Lung (tissue), 12 donors: ENCODE measurements around the gene POU6F1. TPM values are rescaled to one million over a fixed set of nuclear protein-coding genes. Genes with fewer than 3 reads are reported as not detected.
A peak's percentile ranks its signal among the peaks of the same experiment; 100 is the strongest.

Source experiments
- ATAC-seq: fragments of 200-7000 bp; cut with Tn5 transposase; one replicate; pipeline ENCODE4 v1.9.1; 2020; ENCODE audit warnings: moderate number of reproducible peaks; ENCODE audit not compliant: insufficient read depth, low FRiP score
- DNase-seq, 3 donors: peaks; one replicate each; pipeline ENCODE4 v3.0.0-alpha.2; 2013 to 2017
- H3K27ac ChIP-seq, 2 donors: one replicate each; pipeline ENCODE4 v1.5.1; 2013; ENCODE audit warnings: mild to moderate bottlenecking in 2 of 2, moderate library complexity in 2 of 2, control low read depth in 1 of 2, inconsistent platforms in 1 of 2, low read depth in 1 of 2, low read length in 1 of 2
- H3K27me3 ChIP-seq, 3 donors: one replicate each; pipeline ENCODE4 v1.5.1; 2013; ENCODE audit warnings: low read length in 2 of 3; ENCODE audit not compliant: control insufficient read depth in 3 of 3, insufficient read depth in 3 of 3
- H3K36me3 ChIP-seq, 4 donors: one replicate each; pipeline ENCODE4 v1.5.1; 2013; ENCODE audit warnings: low read length in 4 of 4, mild to moderate bottlenecking in 1 of 4, moderate library complexity in 1 of 4; ENCODE audit not compliant: control insufficient read depth in 4 of 4, insufficient read depth in 4 of 4
- H3K4me1 ChIP-seq, 5 donors: one replicate each; pipeline ENCODE4 v1.5.1; 2013; ENCODE audit warnings: low read length in 5 of 5, mild to moderate bottlenecking in 2 of 5, moderate library complexity in 1 of 5; ENCODE audit not compliant: control insufficient read depth in 5 of 5, insufficient read depth in 5 of 5
- H3K4me3 ChIP-seq: one replicate; pipeline ENCODE4 v1.5.1; 2013; ENCODE audit warnings: mild to moderate bottlenecking, control low read depth, moderate library complexity
- H3K9ac ChIP-seq, 2 donors: one replicate each; pipeline ENCODE4 v1.5.1; 2013; ENCODE audit warnings: low read length in 2 of 2, control low read depth in 1 of 2; ENCODE audit not compliant: insufficient read depth in 1 of 2
- H3K9me3 ChIP-seq, 4 donors: one replicate each; pipeline ENCODE4 v1.5.1; 2013; ENCODE audit warnings: low read length in 3 of 4, mild to moderate bottlenecking in 1 of 4, moderate library complexity in 1 of 4; ENCODE audit not compliant: control insufficient read depth in 4 of 4, insufficient read depth in 3 of 4
- CTCF ChIP-seq: IDR thresholded peaks from 2 replicates; pipeline ENCODE4 v1.5.1; 2012; ENCODE audit warnings: mild to moderate bottlenecking; ENCODE audit errors: control extremely low read depth, extremely low read depth
- WGBS, 2 donors: extraction: QIAGEN DNeasy Blood & Tissue Kit; methylation state at CpG; one replicate each; pipeline ENCODE4 v1.1.7; 2013; 5-methylcytosine and 5-hydroxymethylcytosine counted together
- polyA plus RNA-seq, 2 donors: library from polyadenylated mRNA; stranded (reverse); fragments of 200-250 nt; gene quantifications; one replicate each; pipeline ENCODE4 v1.2.1, GENCODE V29; 2013
- total RNA-seq, 2 donors: library from RNA; depleted of rRNA in 1 of 2; stranded (reverse); fragments of >200 nt in 1 of 2; gene quantifications; one replicate each; pipeline ENCODE4 v1.2.1, GENCODE V29; 2014 to 2021
- donor health status: control.
- donor health status: control.
- donor health status: Bipolar disorder and iron deficiency.
- donor health status: healthy.
- donor health status: DM: yes; HTN: yes; CAD: no.

The POU6F1 gene
- total and polyA plus RNA-seq, 4 donors = 3.0 to 16.1 (median 9.2) TPM

DNA sequence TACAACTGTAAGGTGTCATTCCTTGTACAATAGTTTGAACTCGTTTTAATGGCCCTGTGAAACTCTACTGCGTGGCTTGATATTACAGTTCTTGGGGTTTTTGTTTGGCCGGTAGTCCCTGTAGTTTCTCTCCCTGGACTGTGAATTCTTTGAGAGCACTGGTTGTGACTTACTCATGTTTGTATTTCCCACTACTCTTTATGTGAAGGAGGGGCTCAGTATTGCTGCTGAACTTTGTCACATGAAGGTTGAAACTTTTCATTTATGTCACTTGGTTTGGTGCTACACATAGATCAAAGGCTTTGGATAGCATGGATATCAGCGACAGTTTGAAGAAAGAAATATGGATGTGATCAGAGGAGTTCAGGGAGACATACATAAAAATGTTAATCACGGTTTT, 1.5 kb upstream of the POU6F1 start:
- peak overlapping the region in 1 of 2 donors; percentile 11 for H3K27ac ChIP-seq
- no peak for TF ChIP-seq CTCF
- H3K9me3 ChIP-seq = no peaks in the 10 kb centered on the region
- H3K4me3 ChIP-seq = no peak overlapping the region
- H3K9ac ChIP-seq = no peak overlapping the region
- ATAC-seq (no peak), DNase-seq (peak in 2 of 3 donors; percentile 6 to 8)
- H3K27me3 ChIP-seq = no peaks in the 10 kb centered on the region
- H3K36me3 ChIP-seq = peaks cover 0 to 2% (median 0%) of the 10 kb centered on the region in 4 donors
- 68 to 81% methylated on average over 5 of the region's 5 CpGs for WGBS, 2 donors
- peaks cover 3 to 25% (median 4%) of the 10 kb centered on the region in 5 donors for H3K4me1 ChIP-seq

- Histone ChIP-seq H3K36me3 (peaks cover 0 to 3% (median 0%) of the 10 kb centered on the region in 4 donors), H3K4me3 (peak overlapping the region; percentile 43), H3K4me1 (peaks cover 3 to 25% (median 4%) of the 10 kb centered on the region in 5 donors), H3K27me3 (no peaks in the 10 kb centered on the region), H3K9ac (peak overlapping the region; percentile 66 to 83), H3K27ac (peak overlapping the region; percentile 83 to 98), H3K9me3 (no peaks in the 10 kb centered on the region)
- no peak for TF ChIP-seq CTCF
- WGBS, 2 donors = 49 to 60% methylated on average over 10 of the region's 10 CpGs
- DNase-seq (peak in 2 of 3 donors; percentile 10 to 17), ATAC-seq (no peak)
Measured at GRCh38 chr12:51218607-51219161, 822 bp upstream of the POU6F1 start.

DNA sequence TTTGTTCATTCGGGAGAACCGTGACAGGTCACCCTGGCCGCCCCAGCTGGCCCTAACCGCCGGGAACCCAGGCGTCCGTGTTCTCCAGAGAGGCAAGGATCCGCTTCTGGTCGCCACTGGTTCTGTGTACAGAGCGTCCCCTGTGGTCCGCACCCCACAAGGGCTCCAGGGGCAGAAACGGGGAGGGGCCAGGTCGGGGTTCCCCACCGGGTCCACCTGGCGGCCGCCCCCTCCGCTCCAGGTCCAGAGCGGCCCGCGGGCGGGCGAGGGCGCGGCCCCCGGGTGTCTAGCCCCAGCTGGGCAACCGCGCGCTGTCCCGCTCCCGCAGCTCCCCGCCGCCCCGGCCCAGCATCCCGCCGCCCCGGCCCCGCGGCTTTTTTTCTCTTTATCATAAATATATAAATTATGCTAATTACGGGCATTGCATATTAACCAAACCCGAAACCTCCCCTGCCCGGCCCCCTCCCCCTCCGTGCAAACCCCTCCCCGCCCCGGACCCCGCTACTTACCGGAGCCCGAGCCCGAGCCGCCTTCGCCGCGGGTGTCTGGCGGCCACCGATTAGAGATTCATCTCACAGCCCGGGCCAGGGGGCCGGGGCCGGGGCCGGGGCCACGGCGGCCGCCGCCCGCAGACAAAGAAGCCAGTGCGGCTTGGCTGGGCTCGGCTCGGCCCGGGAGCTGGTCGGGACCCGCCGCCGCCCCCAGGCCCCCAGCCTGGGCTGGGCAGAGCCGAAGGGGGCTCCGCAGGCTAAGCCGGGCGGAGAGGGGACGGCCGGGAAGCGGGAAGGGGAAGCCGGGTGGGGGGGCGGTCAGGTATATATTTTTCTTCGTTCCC, 512 bp downstream of the POU6F1 start:
- peak overlapping the region; percentile 73 for H3K4me3 ChIP-seq
- WGBS, 2 donors = 2 to 3% methylated on average over 65 to 81 of the region's 81 CpGs
- peak overlapping the region; percentile 55 to 66 for H3K9ac ChIP-seq
- H3K9me3 ChIP-seq = no peaks in the 10 kb centered on the region
- peak; percentile 67 for ATAC-seq
- peaks cover 3 to 20% (median 4%) of the 10 kb centered on the region in 5 donors for H3K4me1 ChIP-seq
- peak overlapping the region; percentile 94 to 98 for H3K27ac ChIP-seq
- no peak for TF ChIP-seq CTCF
- H3K36me3 ChIP-seq = peaks cover 0 to 3% (median 0%) of the 10 kb centered on the region in 4 donors
- DNase-seq = peak; percentile 42 to 63 (median 56)
- no peaks in the 10 kb centered on the region for H3K27me3 ChIP-seq
